Measurements from ENCODE around the gene SUSD4. TPM values are rescaled to one million over a fixed set of nuclear protein-coding genes. Genes with fewer than 3 reads are reported as not detected.
A peak's percentile ranks its signal among the peaks of the same experiment; 100 is the strongest.

SUSD4 gene
- total RNA-seq, 3 donors from 2014 or later (not counting 1 experiment from before 2014, with no cell fraction given): 0.60 to 1.1 TPM; not detected in 1

- no peak overlapping the region for H3K4me3 ChIP-seq (ENCODE audit: low read length)
- no peaks in the 10 kb centered on the region for H3K9me3 ChIP-seq (ENCODE audit: control insufficient read depth, insufficient read depth, low read length)
- H3K27ac ChIP-seq (ENCODE audit: low read length): peak overlapping the region; percentile 44
- Mint-ChIP-seq H3K27me3 (ENCODE audit: low read depth in 2 of 2) (peaks cover 3 to 9% of the 10 kb centered on the region in 2 donors), H3K4me3 (peak overlapping the region; percentile 75), H3K9me3 (no peaks in the 10 kb centered on the region), H3K4me1 (peaks cover 35 to 38% of the 10 kb centered on the region in 2 donors), H3K36me3 (no peaks in the 10 kb centered on the region), H3K27ac (peak overlapping the region; percentile 86 to 89)
- H3K27me3 ChIP-seq (ENCODE audit: control insufficient read depth, insufficient read depth, low read length): no peaks in the 10 kb centered on the region
- DNase-seq: peak; percentile 39 to 76
- intact Hi-C loops (cut with micrococcal nuclease): no loop called here
- no peaks in the 10 kb centered on the region for H3K36me3 ChIP-seq (ENCODE audit: control insufficient read depth, insufficient read depth, low read length)
- no peak for TF ChIP-seq CTCF (IDR thresholded peaks at IDR 0.05)
- ATAC-seq: peak; percentile 67 to 91 (median 84)
- H3K4me1 ChIP-seq (ENCODE audit: control insufficient read depth, insufficient read depth, low read length): peaks cover 21% of the 10 kb centered on the region
- WGBS (ENCODE audit: insufficient coverage): 42% methylated on average over 8 of the region's 10 CpGs
Observed at GRCh38 chr1:223189903-223190724, 173.9 kb downstream of the SUSD4 start.

DNA sequence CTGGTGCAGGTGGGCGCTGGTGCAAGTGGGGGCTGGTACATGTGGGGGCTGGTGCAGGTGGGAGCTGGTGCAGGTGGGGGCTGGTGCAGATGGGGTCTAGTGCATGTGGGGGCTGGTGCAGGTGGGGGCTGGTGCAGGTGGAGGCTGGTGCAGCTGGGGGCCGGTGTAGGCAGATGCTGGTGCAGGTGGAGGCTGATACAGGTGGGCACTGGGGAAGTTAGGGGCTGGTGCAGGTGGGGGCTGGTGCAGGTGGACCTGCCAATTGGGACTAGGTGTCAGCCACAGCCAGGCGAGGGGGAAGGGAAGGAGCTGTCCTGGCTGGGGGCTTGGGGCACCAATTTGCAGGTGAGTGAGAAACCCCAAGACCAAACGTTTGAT, 174.5 kb downstream of the SUSD4 start:
- DNase-seq (no peak), ATAC-seq (no peak)
- WGBS (ENCODE audit: insufficient coverage): 78% methylated on average over 4 of the region's 4 CpGs
- H3K4me3 ChIP-seq (ENCODE audit: low read length): no peak overlapping the region
- Mint-ChIP-seq H3K4me1 (peaks cover 31 to 34% of the 10 kb centered on the region in 2 donors), H3K4me3 (no peak overlapping the region), H3K27ac (peak overlapping the region; percentile 86 to 89), H3K9me3 (no peaks in the 10 kb centered on the region), H3K36me3 (no peaks in the 10 kb centered on the region), H3K27me3 (ENCODE audit: low read depth in 2 of 2) (peaks cover 3 to 9% of the 10 kb centered on the region in 2 donors)
- no peaks in the 10 kb centered on the region for H3K9me3 ChIP-seq (ENCODE audit: control insufficient read depth, insufficient read depth, low read length)
- intact Hi-C loops (cut with micrococcal nuclease): no loop called here
- peaks cover 21% of the 10 kb centered on the region for H3K4me1 ChIP-seq (ENCODE audit: control insufficient read depth, insufficient read depth, low read length)
- H3K27me3 ChIP-seq (ENCODE audit: control insufficient read depth, insufficient read depth, low read length): no peaks in the 10 kb centered on the region
- no peak overlapping the region for H3K27ac ChIP-seq (ENCODE audit: low read length)
- no peak for TF ChIP-seq CTCF (IDR thresholded peaks at IDR 0.05)
- no peaks in the 10 kb centered on the region for H3K36me3 ChIP-seq (ENCODE audit: control insufficient read depth, insufficient read depth, low read length)

DNA sequence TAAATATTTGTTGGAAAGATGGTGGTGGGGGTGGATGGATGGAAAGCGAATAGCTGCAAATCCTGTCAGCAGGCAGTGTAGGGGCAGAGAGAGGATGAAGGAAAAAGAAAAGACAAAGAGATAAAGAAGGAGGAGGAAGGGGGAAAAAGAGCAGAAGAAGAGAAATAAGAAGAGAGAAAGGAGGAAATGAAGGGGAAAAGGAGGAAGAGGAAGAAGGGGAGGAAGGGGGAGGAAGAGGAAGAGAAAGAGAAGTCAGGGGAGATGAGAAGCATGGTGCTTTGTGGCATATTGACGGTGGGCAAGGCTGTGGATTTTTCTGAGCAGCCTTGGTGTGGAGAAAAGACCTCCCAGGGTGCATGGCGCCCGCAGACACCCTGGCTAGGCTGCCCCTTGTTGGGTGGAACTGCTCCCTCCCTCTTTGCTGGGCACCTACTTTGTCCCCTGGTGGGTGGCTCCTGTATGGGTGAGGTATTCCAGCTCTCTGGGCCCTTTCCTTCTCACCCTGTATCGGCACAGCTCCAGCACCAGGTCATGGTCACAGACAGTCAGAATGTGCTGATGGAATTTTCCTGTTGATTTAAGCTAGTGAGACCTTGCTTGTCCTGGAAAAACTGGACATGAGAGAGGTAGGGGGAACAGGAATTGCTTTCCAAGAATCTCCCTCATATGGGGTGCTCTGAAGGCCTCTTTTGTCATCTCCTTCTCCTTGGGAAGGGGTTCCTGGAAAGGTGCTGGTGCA, 175.2 kb downstream of the SUSD4 start:
- peaks cover 21% of the 10 kb centered on the region for H3K4me1 ChIP-seq (ENCODE audit: control insufficient read depth, insufficient read depth, low read length)
- H3K27me3 Mint-ChIP-seq (ENCODE audit: low read depth in 2 of 2): peaks cover 3 to 15% of the 10 kb centered on the region in 2 donors
- intact Hi-C loops (cut with micrococcal nuclease): no loop called here
- H3K36me3 Mint-ChIP-seq: no peaks in the 10 kb centered on the region
- H3K9me3 ChIP-seq (ENCODE audit: control insufficient read depth, insufficient read depth, low read length): no peaks in the 10 kb centered on the region
- no peaks in the 10 kb centered on the region for H3K36me3 ChIP-seq (ENCODE audit: control insufficient read depth, insufficient read depth, low read length)
- H3K27ac Mint-ChIP-seq: peak overlapping the region in 1 of 2 donors; percentile 35
- DNase-seq: no peak
- H3K4me3 Mint-ChIP-seq: peak overlapping the region; percentile 40
- no peak for TF ChIP-seq CTCF (IDR thresholded peaks at IDR 0.05)
- peaks cover 31 to 34% of the 10 kb centered on the region in 2 donors for H3K4me1 Mint-ChIP-seq
- 82% methylated on average over 4 of the region's 5 CpGs for WGBS (ENCODE audit: insufficient coverage)
- no peak overlapping the region for H3K4me3 ChIP-seq (ENCODE audit: low read length)
- peak in 1 of 3 donors; percentile 27 for ATAC-seq
- H3K27me3 ChIP-seq (ENCODE audit: control insufficient read depth, insufficient read depth, low read length): no peaks in the 10 kb centered on the region
- no peaks in the 10 kb centered on the region for H3K9me3 Mint-ChIP-seq
- no peak overlapping the region for H3K27ac ChIP-seq (ENCODE audit: low read length)

All from natural killer cell (primary cell).